ENCODE results near the gene SIK3.
A peak's percentile ranks its signal among the peaks of the same experiment; 100 is the strongest.
"Not testable (repeated sequence)": the region's sequence is repeated elsewhere in the genome, so short reads cannot be mapped to it uniquely, and the experiment has no call there.

Gene SIK3

GRCh38 chr11:117098269-117099232 lies at the start of gene SIK3:
SIK3 (minus strand) TSS chr11:117098428; CDS start chr11:117098415, 13 bp downstream.
- H3K36me3 ChIP-seq (ENCODE audit: control insufficient read depth, insufficient read depth, low read length) = no peaks in the 10 kb centered on the region
- peak within 1 kb of the TSS; percentile 100 for H3K4me3 ChIP-seq (ENCODE audit: low read length)
- DNase-seq (ENCODE audit: low read depth, low spot score) = peak; percentile 58
- WGBS (ENCODE audit: insufficient coverage, insufficient read length) = no CpG with 5 or more reads among the region's 78 CpGs
- H3K4me1 ChIP-seq (ENCODE audit: control insufficient read depth, insufficient read depth, low read length) = no peaks in the 10 kb centered on the region
- H3K9me3 ChIP-seq (ENCODE audit: control insufficient read depth, insufficient read depth, low read length) = no peaks in the 10 kb centered on the region
- H3K27me3 ChIP-seq (ENCODE audit: control insufficient read depth, insufficient read depth, low read length) = no peaks in the 10 kb centered on the region
- H3K27ac ChIP-seq (ENCODE audit: low read length) = no peak within 1 kb of the TSS

- no peak overlapping the region for H3K27ac ChIP-seq (ENCODE audit: low read length)
- no peak overlapping the region for H3K4me3 ChIP-seq (ENCODE audit: low read length)
- no peaks in the 10 kb centered on the region for H3K4me1 ChIP-seq (ENCODE audit: control insufficient read depth, insufficient read depth, low read length)
- DNase-seq (ENCODE audit: low read depth, low spot score) = no peak
- no peaks in the 10 kb centered on the region for H3K27me3 ChIP-seq (ENCODE audit: control insufficient read depth, insufficient read depth, low read length)
- no peaks in the 10 kb centered on the region for H3K9me3 ChIP-seq (ENCODE audit: control insufficient read depth, insufficient read depth, low read length)
- WGBS (ENCODE audit: insufficient coverage, insufficient read length) = no CpG with 5 or more reads among the region's 10 CpGs
- no peaks in the 10 kb centered on the region; the same call in 1 of the 2 replicates for H3K36me3 ChIP-seq (ENCODE audit: control insufficient read depth, insufficient read depth, low read length)
Measured at GRCh38 chr11:117146521-117146920, 48.3 kb upstream of the SIK3 start.

- H3K4me1 ChIP-seq (ENCODE audit: control insufficient read depth, insufficient read depth, low read length) = no peaks in the 10 kb centered on the region
- no peak overlapping the region for H3K27ac ChIP-seq (ENCODE audit: low read length)
- no peaks in the 10 kb centered on the region for H3K9me3 ChIP-seq (ENCODE audit: control insufficient read depth, insufficient read depth, low read length)
- H3K36me3 ChIP-seq (ENCODE audit: control insufficient read depth, insufficient read depth, low read length) = no peaks in the 10 kb centered on the region; the same call in 1 of the 2 replicates
- WGBS (ENCODE audit: insufficient coverage, insufficient read length) = no CpG with 5 or more reads among the region's 5 CpGs
- H3K27me3 ChIP-seq (ENCODE audit: control insufficient read depth, insufficient read depth, low read length) = no peaks in the 10 kb centered on the region
- H3K4me3 ChIP-seq (ENCODE audit: low read length) = peak overlapping the region; percentile 75; the same call in 1 of the 2 replicates
- no peak for DNase-seq (ENCODE audit: low read depth, low spot score)
Measured at GRCh38 chr11:117145393-117145761, 47.1 kb upstream of the SIK3 start.

DNA sequence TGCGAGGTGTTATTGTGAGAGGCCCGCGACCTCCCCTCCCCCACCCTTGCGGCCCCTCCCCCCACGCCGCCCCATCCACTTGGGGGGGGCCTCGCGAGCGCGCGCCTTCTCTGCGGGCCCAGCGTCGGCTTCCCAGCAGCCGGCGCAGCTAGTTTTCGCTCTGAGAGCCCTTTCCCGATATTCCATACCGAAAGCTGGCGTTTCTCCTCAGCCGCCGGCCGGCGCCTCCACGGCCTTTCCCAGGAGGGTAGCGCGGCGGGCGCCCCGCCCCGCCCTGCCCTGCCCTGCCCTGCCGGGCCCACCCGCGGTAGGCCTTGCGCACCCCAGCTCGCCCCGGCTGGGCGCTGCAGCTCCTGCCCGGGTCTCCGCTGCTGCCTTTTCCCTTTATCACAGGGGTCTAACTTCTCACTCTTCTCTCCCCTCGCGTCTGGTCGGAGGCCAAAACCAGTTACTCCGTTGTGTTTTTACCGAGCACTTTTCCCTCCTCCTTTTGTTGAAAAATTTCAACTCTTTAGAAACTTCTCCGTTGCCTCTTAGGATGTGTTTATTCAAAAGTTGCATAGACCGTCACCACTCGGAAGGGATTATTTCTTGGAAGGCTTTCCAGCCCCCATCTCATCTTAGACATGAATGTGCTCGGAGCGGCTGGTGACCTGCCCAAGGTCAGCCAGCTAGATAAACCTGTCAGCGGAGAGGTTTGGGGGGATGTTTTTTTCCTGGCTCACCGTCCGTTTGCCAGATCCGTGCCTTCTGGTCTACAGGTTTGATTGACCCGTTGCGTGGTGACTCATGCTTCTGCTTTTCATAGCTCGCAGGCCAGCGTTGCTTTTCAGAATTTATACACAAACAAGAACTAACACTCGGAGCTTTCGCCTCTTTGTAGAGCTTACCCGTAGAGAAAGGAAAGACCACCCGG lies 46.5 kb upstream of the SIK3 start:
- Histone ChIP-seq H3K4me3 (ENCODE audit: low read length) (peak overlapping the region; percentile 75), H3K27ac (ENCODE audit: low read length) (no peak overlapping the region), H3K36me3 (ENCODE audit: control insufficient read depth, insufficient read depth, low read length) (no peaks in the 10 kb centered on the region; the same call in 1 of the 2 replicates), H3K9me3 (ENCODE audit: control insufficient read depth, insufficient read depth, low read length) (no peaks in the 10 kb centered on the region), H3K4me1 (ENCODE audit: control insufficient read depth, insufficient read depth, low read length) (no peaks in the 10 kb centered on the region), H3K27me3 (ENCODE audit: control insufficient read depth, insufficient read depth, low read length) (no peaks in the 10 kb centered on the region)
- WGBS (ENCODE audit: insufficient coverage, insufficient read length) = no CpG with 5 or more reads among the region's 62 CpGs
- DNase-seq (ENCODE audit: low read depth, low spot score) = no peak

DNA sequence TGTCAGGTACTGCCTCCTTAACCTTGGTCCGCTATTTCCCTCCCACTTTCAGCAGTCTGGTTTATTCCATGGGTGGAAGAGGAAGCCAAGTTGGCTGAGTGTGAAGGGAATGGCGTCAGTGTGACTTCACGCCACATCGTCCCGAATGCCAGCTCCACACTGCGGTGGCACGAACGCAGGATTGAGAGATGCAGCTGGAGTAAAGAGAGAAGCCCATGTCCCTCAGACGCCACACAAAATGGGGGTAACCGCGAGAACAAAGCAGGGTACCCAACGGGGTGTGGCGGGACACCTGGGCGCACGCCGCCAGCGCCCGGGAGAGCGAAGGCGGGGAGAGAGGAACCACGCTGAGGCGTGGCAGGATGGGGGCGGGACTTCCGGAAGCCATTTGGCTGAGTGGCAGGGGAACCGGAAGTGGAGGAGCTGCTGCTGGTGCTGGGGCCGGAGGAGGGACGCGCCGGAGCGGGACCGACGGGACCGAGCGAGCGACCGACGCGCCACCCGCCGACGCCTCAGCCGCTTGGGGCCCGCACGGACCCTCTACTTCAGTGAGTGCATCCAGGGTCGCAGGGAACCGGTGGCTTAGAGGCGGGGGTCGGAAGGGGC lies 45.7 kb upstream of the SIK3 start, which contains the start of gene PAFAH1B2:
PAFAH1B2 (plus strand) TSS at position 417 of the 606 bp plus-strand sequence. CDS start 8,161 bp downstream, outside the sequence.
- WGBS (ENCODE audit: insufficient coverage, insufficient read length) = no CpG with 5 or more reads among the region's 48 CpGs
- H3K4me1 ChIP-seq (ENCODE audit: control insufficient read depth, insufficient read depth, low read length) = no peaks in the 10 kb centered on the region
- H3K27ac ChIP-seq (ENCODE audit: low read length) = no peak within 1 kb of the TSS
- no peaks in the 10 kb centered on the region for H3K36me3 ChIP-seq (ENCODE audit: control insufficient read depth, insufficient read depth, low read length)
- H3K9me3 ChIP-seq (ENCODE audit: control insufficient read depth, insufficient read depth, low read length) = no peaks in the 10 kb centered on the region
- DNase-seq (ENCODE audit: low read depth, low spot score) = peak; percentile 72
- peak within 1 kb of the TSS; percentile 75 for H3K4me3 ChIP-seq (ENCODE audit: low read length)
- H3K27me3 ChIP-seq (ENCODE audit: control insufficient read depth, insufficient read depth, low read length) = no peaks in the 10 kb centered on the region

DNA sequence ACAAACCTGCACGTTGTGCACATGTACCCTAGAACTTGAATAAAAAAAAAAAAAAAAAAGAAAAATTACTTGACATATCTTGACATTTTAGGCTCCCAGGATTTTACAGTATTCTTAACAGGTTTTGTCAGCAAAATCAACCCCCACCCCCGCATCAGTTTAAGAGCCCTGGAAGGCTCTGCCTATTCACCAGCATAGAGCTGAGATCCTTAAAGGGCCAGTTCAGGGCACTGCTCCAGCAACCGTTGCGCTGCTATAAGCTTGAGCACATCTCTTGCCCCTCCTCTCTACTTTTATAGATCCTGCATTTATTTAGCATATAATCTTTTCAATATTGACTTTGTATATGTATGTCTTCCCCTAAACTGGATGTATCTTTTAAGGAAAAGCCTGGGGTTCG lies 45.2 kb upstream of the SIK3 start:
- no peak for DNase-seq (ENCODE audit: low read depth, low spot score)
- WGBS (ENCODE audit: insufficient coverage, insufficient read length) = no CpG with 5 or more reads among the region's 5 CpGs
- H3K36me3 ChIP-seq (ENCODE audit: control insufficient read depth, insufficient read depth, low read length) = no peaks in the 10 kb centered on the region
- no peaks in the 10 kb centered on the region for H3K27me3 ChIP-seq (ENCODE audit: control insufficient read depth, insufficient read depth, low read length)
- H3K9me3 ChIP-seq (ENCODE audit: control insufficient read depth, insufficient read depth, low read length) = no peaks in the 10 kb centered on the region
- H3K27ac ChIP-seq (ENCODE audit: low read length) = no peak overlapping the region
- peak overlapping the region; percentile 75; the same call in 1 of the 2 replicates for H3K4me3 ChIP-seq (ENCODE audit: low read length)
- no peaks in the 10 kb centered on the region for H3K4me1 ChIP-seq (ENCODE audit: control insufficient read depth, insufficient read depth, low read length)

- WGBS (ENCODE audit: insufficient coverage, insufficient read length) = no CpG with 5 or more reads among the region's 15 CpGs
- not testable (repeated sequence) for H3K4me3 ChIP-seq (ENCODE audit: low read length); H3K4me1 ChIP-seq (ENCODE audit: control insufficient read depth, insufficient read depth, low read length); DNase-seq (ENCODE audit: low read depth, low spot score); H3K36me3 ChIP-seq (ENCODE audit: control insufficient read depth, insufficient read depth, low read length); H3K27ac ChIP-seq (ENCODE audit: low read length); H3K9me3 ChIP-seq (ENCODE audit: control insufficient read depth, insufficient read depth, low read length); H3K27me3 ChIP-seq (ENCODE audit: control insufficient read depth, insufficient read depth, low read length)
Measured at GRCh38 chr11:117137223-117138086, 39.2 kb upstream of the SIK3 start.

GRCh38 chr11:117134979-117135378 lies 36.8 kb upstream of the SIK3 start:
- not testable (repeated sequence) for H3K4me1 ChIP-seq (ENCODE audit: control insufficient read depth, insufficient read depth, low read length); H3K27ac ChIP-seq (ENCODE audit: low read length); H3K36me3 ChIP-seq (ENCODE audit: control insufficient read depth, insufficient read depth, low read length); H3K4me3 ChIP-seq (ENCODE audit: low read length); H3K9me3 ChIP-seq (ENCODE audit: control insufficient read depth, insufficient read depth, low read length); DNase-seq (ENCODE audit: low read depth, low spot score); H3K27me3 ChIP-seq (ENCODE audit: control insufficient read depth, insufficient read depth, low read length)
- WGBS (ENCODE audit: insufficient coverage, insufficient read length) = no CpG with 5 or more reads among the region's 4 CpGs

DNA sequence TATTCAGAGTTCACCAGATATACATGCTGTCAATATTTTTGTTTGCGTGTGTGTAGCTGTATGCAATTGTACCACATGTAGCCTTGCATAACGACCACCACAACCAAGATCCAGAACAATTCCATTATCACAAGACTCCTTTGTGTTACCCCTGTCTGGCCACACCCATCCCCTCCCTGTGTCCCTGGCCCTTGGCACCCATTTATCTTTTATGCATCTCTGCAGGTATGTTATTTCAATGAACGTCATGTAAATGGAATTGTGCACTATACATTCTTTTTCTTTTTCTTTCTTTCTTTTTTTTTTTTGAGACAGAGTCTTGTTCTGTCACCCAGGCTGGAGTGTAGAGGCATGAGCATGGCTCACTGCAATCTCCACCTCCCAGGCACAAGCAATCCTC lies 36.2 kb upstream of the SIK3 start:
- no peaks in the 10 kb centered on the region for H3K36me3 ChIP-seq (ENCODE audit: control insufficient read depth, insufficient read depth, low read length)
- no peak overlapping the region for H3K27ac ChIP-seq (ENCODE audit: low read length)
- no peak overlapping the region for H3K4me3 ChIP-seq (ENCODE audit: low read length)
- H3K9me3 ChIP-seq (ENCODE audit: control insufficient read depth, insufficient read depth, low read length) = no peaks in the 10 kb centered on the region
- no CpG with 5 or more reads among the region's 3 CpGs for WGBS (ENCODE audit: insufficient coverage, insufficient read length)
- no peaks in the 10 kb centered on the region for H3K4me1 ChIP-seq (ENCODE audit: control insufficient read depth, insufficient read depth, low read length)
- H3K27me3 ChIP-seq (ENCODE audit: control insufficient read depth, insufficient read depth, low read length) = no peaks in the 10 kb centered on the region
- no peak for DNase-seq (ENCODE audit: low read depth, low spot score)
